K562 (cell line): ENCODE data around the gene SEPTIN1.

Experiments
- MLX ChIP-seq, 2 experiments: fragments of 450-650 bp in 1 of 2; sonication (generic) in 1 of 2; formaldehyde crosslinking; conservative IDR thresholded peaks; 2 replicates each; pipeline versions ENCODE4 v1.4.0 to v1.8.1; 2020 to 2022; ENCODE audit warnings: mild to moderate bottlenecking in 1 of 2, missing genetic modification reagents in 1 of 2
- NFYB ChIP-seq: IDR thresholded peaks from 2 replicates; pipeline ENCODE4 v1.6.1; 2011; ENCODE audit warnings: mild to moderate bottlenecking, moderate library complexity; ENCODE audit not compliant: insufficient read length; ENCODE audit errors: extremely low read depth
- OTX1 ChIP-seq: fragments of 450-650 bp; formaldehyde crosslinking; IDR thresholded peaks from 2 replicates; pipeline ENCODE4 v1.4.0; 2022; ENCODE audit warnings: mild to moderate bottlenecking
- ZNF263 ChIP-seq: sonication (generic); formaldehyde crosslinking; IDR thresholded peaks from 2 replicates; pipeline ENCODE4 v1.8.0; 2022; ENCODE audit warnings: mild to moderate bottlenecking, missing genetic modification reagents, borderline replicate concordance
- TF ChIP-seq, protein P1 (sequence below), 3 experiments: IDR thresholded peaks in 2 of 3; conservative IDR thresholded peaks in 1 of 3; 2 replicates each; pipeline ENCODE4 v1.5.1; 2011 to 2012; ENCODE audit warnings: low read length in 3 of 3, mild to moderate bottlenecking in 3 of 3, control low read depth in 2 of 3, improper control_type of control experiment in 1 of 3, inconsistent platforms in 1 of 3, low read depth in 1 of 3, mixed read lengths in 1 of 3, moderate library complexity in 1 of 3; ENCODE audit not compliant: insufficient read depth in 2 of 3

DNA sequence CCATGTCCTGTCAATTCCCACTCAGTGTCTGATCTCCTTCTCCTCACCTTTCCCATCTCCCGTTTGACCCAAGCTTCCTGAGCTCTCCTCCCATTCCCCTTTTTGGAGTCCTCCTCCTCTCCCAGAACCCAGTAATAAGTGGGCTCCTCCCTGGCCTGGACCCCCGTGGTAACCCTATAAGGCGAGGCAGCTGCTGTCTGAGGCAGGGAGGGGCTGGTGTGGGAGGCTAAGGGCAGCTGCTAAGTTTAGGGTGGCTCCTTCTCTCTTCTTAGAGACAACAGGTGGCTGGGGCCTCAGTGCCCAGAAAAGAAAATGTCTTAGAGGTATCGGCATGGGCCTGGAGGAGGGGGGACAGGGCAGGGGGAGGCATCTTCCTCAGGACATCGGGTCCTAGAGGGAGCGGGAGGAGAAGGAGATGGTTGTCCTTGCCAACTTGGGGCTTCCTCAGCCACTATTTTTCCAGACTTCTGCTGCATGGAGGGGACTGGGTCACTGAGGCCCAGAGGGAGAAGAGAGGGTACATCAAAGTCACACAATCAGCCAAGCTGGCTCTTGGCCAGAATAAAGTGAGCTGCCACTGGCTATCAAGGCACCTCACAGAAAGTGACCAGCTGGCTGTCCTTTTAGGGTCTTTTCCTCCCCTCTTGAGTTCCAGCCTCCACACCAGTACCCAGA, 10.2 kb downstream of the SEPTIN1 start:
- TF ChIP-seq, protein P1, sequence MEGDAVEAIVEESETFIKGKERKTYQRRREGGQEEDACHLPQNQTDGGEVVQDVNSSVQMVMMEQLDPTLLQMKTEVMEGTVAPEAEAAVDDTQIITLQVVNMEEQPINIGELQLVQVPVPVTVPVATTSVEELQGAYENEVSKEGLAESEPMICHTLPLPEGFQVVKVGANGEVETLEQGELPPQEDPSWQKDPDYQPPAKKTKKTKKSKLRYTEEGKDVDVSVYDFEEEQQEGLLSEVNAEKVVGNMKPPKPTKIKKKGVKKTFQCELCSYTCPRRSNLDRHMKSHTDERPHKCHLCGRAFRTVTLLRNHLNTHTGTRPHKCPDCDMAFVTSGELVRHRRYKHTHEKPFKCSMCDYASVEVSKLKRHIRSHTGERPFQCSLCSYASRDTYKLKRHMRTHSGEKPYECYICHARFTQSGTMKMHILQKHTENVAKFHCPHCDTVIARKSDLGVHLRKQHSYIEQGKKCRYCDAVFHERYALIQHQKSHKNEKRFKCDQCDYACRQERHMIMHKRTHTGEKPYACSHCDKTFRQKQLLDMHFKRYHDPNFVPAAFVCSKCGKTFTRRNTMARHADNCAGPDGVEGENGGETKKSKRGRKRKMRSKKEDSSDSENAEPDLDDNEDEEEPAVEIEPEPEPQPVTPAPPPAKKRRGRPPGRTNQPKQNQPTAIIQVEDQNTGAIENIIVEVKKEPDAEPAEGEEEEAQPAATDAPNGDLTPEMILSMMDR (IDR thresholded peaks at IDR 0.05 in 2 of 3, conservative IDR thresholded peaks at IDR 0.05 in 1 of 3; ENCODE audit: insufficient read depth in 2 of 3, low read depth in 1 of 3, low read length in 3 of 3): no peak
- TF ChIP-seq ZNF263 (CRISPR knock-in tag) (no peak), NFYB (no peak), OTX1 (CRISPR knock-in tag) (no peak), MLX (CRISPR knock-in tag; conservative IDR thresholded peaks at IDR 0.05) (no peak)
